GM12892 (cell line): Measurements from ENCODE around the gene C2CD3.

Experiments
- POLR2A ChIP-seq: IDR thresholded peaks from 2 replicates; pipeline ENCODE4 v1.6.1; 2011; ENCODE audit warnings: low read depth, low read length, control low read depth
- TAF1 ChIP-seq: IDR thresholded peaks from 2 replicates; pipeline ENCODE4 v1.6.1; 2011; ENCODE audit warnings: low read depth, mild to moderate bottlenecking, control low read depth, low read length, borderline replicate concordance

GRCh38 chr11:73980001-73980961, 190.5 kb downstream of the C2CD3 start:
- TF ChIP-seq POLR2A (peak; percentile 71), TAF1 (0 out of 2 replicates have a peak, but pooled peaks have one; percentile 61)
